Measurements from ENCODE around the gene AP1G1.

GRCh38 chr16:71727551-71728324, 80.9 kb downstream of the AP1G1 start:
- TF ChIP-seq CTCF (IDR thresholded peaks at IDR 0.05) (no peak), ZFX (IDR thresholded peaks at IDR 0.05; ENCODE audit: borderline replicate concordance) (no peak)
